NCI-H2081 (cell line): ENCODE measurements around the gene SLC37A3.
"Not testable (repeated sequence)": the region's sequence is repeated elsewhere in the genome, so short reads cannot be mapped to it uniquely, and the experiment has no call there.

Experiments
- DNase-seq, 2 experiments: peaks; one replicate each; lab custom pipeline; 2025; lab: John Stamatoyannopoulos, UW

SLC37A3 gene

GRCh38 chr7:140314573-140315480 lies 83.5 kb downstream of the SLC37A3 start:
- no peak for DNase-seq

- DNase-seq = no peak
Observed at GRCh38 chr7:140312141-140312846, 86.0 kb downstream of the SLC37A3 start.

- DNase-seq = not testable (repeated sequence)
Observed at GRCh38 chr7:140311128-140311527, 87.2 kb downstream of the SLC37A3 start.

- DNase-seq = no peak
Observed at GRCh38 chr7:140310337-140311002, 87.9 kb downstream of the SLC37A3 start.

GRCh38 chr7:140308060-140308459 lies 90.3 kb downstream of the SLC37A3 start:
- DNase-seq = no peak

- no peak for DNase-seq
Observed at GRCh38 chr7:140304191-140304799, 94.0 kb downstream of the SLC37A3 start.

- DNase-seq = no peak
Observed at GRCh38 chr7:140300243-140301136, 97.8 kb downstream of the SLC37A3 start.

- no peak for DNase-seq
Observed at GRCh38 chr7:140298213-140298612, 100.1 kb downstream of the SLC37A3 start.

- no peak for DNase-seq
Observed at GRCh38 chr7:140297192-140297591, 101.1 kb downstream of the SLC37A3 start.

- no peak for DNase-seq
Observed at GRCh38 chr7:140295224-140295738, 103.0 kb downstream of the SLC37A3 start.

GRCh38 chr7:140294454-140294853 lies 103.9 kb downstream of the SLC37A3 start:
- peak in 1 of 2 experiments; percentile 26 for DNase-seq

- no peak for DNase-seq
Observed at GRCh38 chr7:140292438-140292837, 105.9 kb downstream of the SLC37A3 start.

GRCh38 chr7:140289804-140290203 lies 108.5 kb downstream of the SLC37A3 start:
- DNase-seq = no peak

GRCh38 chr7:140287988-140288387 lies 110.3 kb downstream of the SLC37A3 start:
- no peak for DNase-seq

- DNase-seq = no peak
Observed at GRCh38 chr7:140285938-140286337, 112.4 kb downstream of the SLC37A3 start.

- DNase-seq = no peak
Observed at GRCh38 chr7:140284062-140284461, 114.3 kb downstream of the SLC37A3 start.
